Uterus (tissue), 2 donors: ENCODE data around the gene KRTAP2-3.
"Not testable (repeated sequence)": the region's sequence is repeated elsewhere in the genome, so short reads cannot be mapped to it uniquely, and the experiment has no call there.

Source experiments
- CTCF ChIP-seq, 4 experiments: fragments of 200-600 bp in 2 of 4; fragments of 450-650 bp in 2 of 4; sonication (generic) in 2 of 4; IDR thresholded peaks; one replicate each; pipeline ENCODE4 v1.5.1; 2016 to 2019; ENCODE audit warnings: antibody characterized with exemption in 4 of 4, mild to moderate bottlenecking in 2 of 4, moderate library complexity in 1 of 4
- POLR2A ChIP-seq, 2 donors: fragments of 450-650 bp; IDR thresholded peaks; one replicate each; pipeline ENCODE4 v1.6.1; 2016; ENCODE audit warnings: antibody characterized with exemption in 2 of 2, mild to moderate bottlenecking in 1 of 2, moderate library complexity in 1 of 2

- TF ChIP-seq CTCF, POLR2A (IDR thresholded peaks at IDR 0.05): not testable (repeated sequence)
These were observed 13.0 kb downstream of the KRTAP2-3 start, which contains the start of gene KRTAP2-1 for GRCh38 chr17:41046735-41047465.
